HepG2 (cell line): ENCODE data around the gene MYO1B. TPM values are rescaled to one million over a fixed set of nuclear protein-coding genes. Genes with fewer than 3 reads are reported as not detected.

Experiments
- AGO2 ChIP-seq: fragments of 200-400 bp; formaldehyde crosslinking; optimal IDR thresholded peaks from 2 replicates; pipeline ENCODE3; 2017; ENCODE audit warnings: mild to moderate bottlenecking, low read depth, low read length, moderate library complexity
- E2F2 ChIP-seq: sonication (generic); formaldehyde crosslinking; IDR thresholded peaks from 2 replicates; pipeline ENCODE4 v1.4.0; 2020; ENCODE audit warnings: missing genetic modification reagents, borderline replicate concordance
- GABPA ChIP-seq, 2 experiments: IDR thresholded peaks; 2 replicates each; pipeline ENCODE4 v1.6.1; 2011 to 2016; ENCODE audit warnings: low read depth in 2 of 2, low read length in 1 of 2, missing biosample characterization in 1 of 2, missing genetic modification characterization in 1 of 2
- HMGXB3 ChIP-seq: sonication (generic); formaldehyde crosslinking; IDR thresholded peaks from 2 replicates; pipeline ENCODE4 v1.4.0; 2020; ENCODE audit warnings: missing genetic modification reagents, borderline replicate concordance
- LBX2 ChIP-seq: sonication (generic); formaldehyde crosslinking; IDR thresholded peaks from 2 replicates; pipeline ENCODE4 v1.5.0; 2020; ENCODE audit warnings: missing genetic modification reagents, mild to moderate bottlenecking, borderline replicate concordance
- MLXIP ChIP-seq: sonication (generic); formaldehyde crosslinking; IDR thresholded peaks from 2 replicates; pipeline ENCODE4 v1.9.0; 2021; ENCODE audit warnings: missing genetic modification reagents, borderline replicate concordance
- MYPOP ChIP-seq: sonication (generic); formaldehyde crosslinking; IDR thresholded peaks from 2 replicates; pipeline ENCODE4 v1.8.1; 2023; ENCODE audit warnings: mild to moderate bottlenecking, moderate library complexity, missing genetic modification reagents
- MZF1 ChIP-seq: sonication (generic); formaldehyde crosslinking; IDR thresholded peaks from 2 replicates; pipeline ENCODE4 v1.8.1; 2023; ENCODE audit warnings: mild to moderate bottlenecking, missing genetic modification reagents, borderline replicate concordance
- NFIC ChIP-seq: IDR thresholded peaks from 2 replicates; pipeline ENCODE4 v1.6.1; 2012; ENCODE audit warnings: mild to moderate bottlenecking, low read length, inconsistent platforms
- SAFB2 ChIP-seq: sonication (generic); formaldehyde crosslinking; IDR thresholded peaks from 2 replicates; pipeline ENCODE4 v1.5.1; 2020; ENCODE audit warnings: missing genetic modification reagents, low read depth, mild to moderate bottlenecking, borderline replicate concordance
- SPEN ChIP-seq: sonication (generic); formaldehyde crosslinking; IDR thresholded peaks from 2 replicates; pipeline ENCODE4 v1.5.1; 2020; ENCODE audit warnings: low read depth, mild to moderate bottlenecking, missing genetic modification reagents
- ZFP36L2 ChIP-seq: sonication (generic); formaldehyde crosslinking; IDR thresholded peaks from 2 replicates; pipeline ENCODE4 v1.4.0; 2020; ENCODE audit warnings: missing genetic modification reagents
- ZNF232 ChIP-seq: sonication (generic); formaldehyde crosslinking; IDR thresholded peaks from 2 replicates; pipeline ENCODE4 v1.4.0; 2020; ENCODE audit warnings: missing genetic modification reagents, borderline replicate concordance
- ZNF251 ChIP-seq: sonication (generic); formaldehyde crosslinking; IDR thresholded peaks from 2 replicates; pipeline ENCODE4 v1.9.0; 2021; ENCODE audit warnings: mild to moderate bottlenecking, missing genetic modification reagents
- ZNF30 ChIP-seq: sonication (generic); formaldehyde crosslinking; IDR thresholded peaks from 2 replicates; pipeline ENCODE4 v1.5.0; 2020; ENCODE audit warnings: mild to moderate bottlenecking, missing genetic modification reagents
- ZNF337 ChIP-seq: sonication (generic); formaldehyde crosslinking; IDR thresholded peaks from 2 replicates; pipeline ENCODE4 v1.5.1; 2020; ENCODE audit warnings: missing genetic modification reagents, low read depth, mild to moderate bottlenecking, borderline replicate concordance
- ZNF446 ChIP-seq: sonication (generic); formaldehyde crosslinking; IDR thresholded peaks from 2 replicates; pipeline ENCODE4 v1.5.0; 2020; ENCODE audit warnings: mild to moderate bottlenecking, missing genetic modification reagents
- ZNF558 ChIP-seq: sonication (generic); formaldehyde crosslinking; IDR thresholded peaks from 2 replicates; pipeline ENCODE4 v1.9.0; 2022; ENCODE audit warnings: mild to moderate bottlenecking, missing genetic modification reagents, borderline replicate concordance
- ZNF768 ChIP-seq: sonication (generic); formaldehyde crosslinking; IDR thresholded peaks from 2 replicates; pipeline ENCODE4 v1.4.0; 2020; ENCODE audit warnings: missing genetic modification reagents
- polyA plus RNA-seq, 8 experiments: library from polyadenylated mRNA; depleted of rRNA in 3 of 8; stranded (reverse) in 7 of 8; unstranded in 1 of 8; fragments of >200 nt; fragmentation: Illumina TruSeq in 4 of 8; extraction: Trizol in 4 of 8; gene quantifications; 2 replicates each; pipeline versions ENCODE4 v1.2.1 to v1.2.3, GENCODE V29; 2011 to 2016; ENCODE audit warnings: low read depth in 4 of 8, missing spikeins in 1 of 8, mixed read lengths in 1 of 8; ENCODE audit not compliant: insufficient read depth in 1 of 8
- total RNA-seq, 5 experiments: library from RNA; depleted of rRNA; stranded (reverse); fragments of >200 nt; fragmentation: Illumina TruSeq; extraction: Trizol; gene quantifications; 2 replicates each; pipeline ENCODE4 v1.2.3, GENCODE V29; 2016; ENCODE audit warnings: low read depth in 1 of 5

The MYO1B gene
- total and polyA plus RNA-seq, 2 of the 13 experiments (the other 11 are each of a cell fraction or from before 2014, with no cell fraction given): 36.9 to 89.8 TPM

- TF ChIP-seq ZNF446: no peak
- TF ChIP-seq NFIC: no peak; the same call in 1 of the 2 replicates
- TF ChIP-seq MLXIP (CRISPR knock-in tag): no peak
- no peak for TF ChIP-seq GABPA (IDR thresholded peaks at IDR 0.05; ENCODE audit: low read depth, low read length)
- 0 out of 2 replicates have a peak, but pooled peaks have one; percentile 31 for TF ChIP-seq GABPA (CRISPR knock-in tag; IDR thresholded peaks at IDR 0.05; ENCODE audit: low read depth)
- no peak for TF ChIP-seq ZNF337
- TF ChIP-seq ZFP36L2 (CRISPR knock-in tag): 0 out of 2 replicates have a peak, but pooled peaks have one; percentile 41
- no peak for TF ChIP-seq HMGXB3 (CRISPR knock-in tag)
- TF ChIP-seq MYPOP (CRISPR knock-in tag): peak; percentile 86
- no peak for TF ChIP-seq LBX2 (CRISPR knock-in tag)
- TF ChIP-seq E2F2 (CRISPR knock-in tag): no peak
- TF ChIP-seq ZNF30 (CRISPR knock-in tag): no peak
- TF ChIP-seq ZNF251: no peak
- no peak; the same call in 1 of the 2 replicates for TF ChIP-seq SAFB2 (CRISPR knock-in tag)
- no peak; the same call in 1 of the 2 replicates for TF ChIP-seq ZNF768
- no peak for TF ChIP-seq SPEN (CRISPR knock-in tag)
- TF ChIP-seq ZNF558 (CRISPR knock-in tag): no peak
- no peak for TF ChIP-seq ZNF232 (CRISPR knock-in tag)
- no peak for TF ChIP-seq MZF1
- no peak for TF ChIP-seq AGO2
Measured at GRCh38 chr2:191247381-191248057, 2.3 kb downstream of the MYO1B start (continued).
